GM18502 (cell line): ENCODE data around the gene CDK5RAP2.

Experiments
- ATAC-seq: cut with Tn5 transposase; IDR thresholded peaks from one replicate; pipeline ENCODE4 v1.9.1; 2021; ENCODE audit warnings: mild to moderate bottlenecking; ENCODE audit not compliant: unreplicated experiment, poor library complexity

CDK5RAP2 gene

GRCh38 chr9:120442308-120442995, 137.5 kb downstream of the CDK5RAP2 start:
- ATAC-seq = no peak

GRCh38 chr9:120441426-120442307, 138.3 kb downstream of the CDK5RAP2 start:
- no peak for ATAC-seq

- no peak for ATAC-seq
Observed at GRCh38 chr9:120440791-120441190, 139.2 kb downstream of the CDK5RAP2 start.

GRCh38 chr9:120439926-120440325, 140.0 kb downstream of the CDK5RAP2 start:
- ATAC-seq = no peak

GRCh38 chr9:120438836-120439546, 141.0 kb downstream of the CDK5RAP2 start:
- ATAC-seq = no peak

GRCh38 chr9:120438111-120438510, 141.9 kb downstream of the CDK5RAP2 start:
- no peak for ATAC-seq

GRCh38 chr9:120436983-120437475, 142.9 kb downstream of the CDK5RAP2 start:
- no peak for ATAC-seq

- no peak for ATAC-seq
Observed at GRCh38 chr9:120436446-120436845, 143.5 kb downstream of the CDK5RAP2 start.

- ATAC-seq = no peak
Observed at GRCh38 chr9:120435091-120435490, 144.9 kb downstream of the CDK5RAP2 start.

- no peak for ATAC-seq
Observed at GRCh38 chr9:120434532-120434931, 145.4 kb downstream of the CDK5RAP2 start.

- no peak for ATAC-seq
Observed at GRCh38 chr9:120433701-120434100, 146.3 kb downstream of the CDK5RAP2 start.

GRCh38 chr9:120432600-120432999, 147.4 kb downstream of the CDK5RAP2 start:
- ATAC-seq = no peak

GRCh38 chr9:120431268-120431667, 148.7 kb downstream of the CDK5RAP2 start:
- ATAC-seq = no peak

GRCh38 chr9:120424248-120424647, 155.7 kb downstream of the CDK5RAP2 start:
- no peak for ATAC-seq

- ATAC-seq = no peak
Observed at GRCh38 chr9:120423812-120424211, 156.2 kb downstream of the CDK5RAP2 start.

- ATAC-seq = no peak
Observed at GRCh38 chr9:120421977-120422376, 158.0 kb downstream of the CDK5RAP2 start.

GRCh38 chr9:120418315-120418714, 161.7 kb downstream of the CDK5RAP2 start:
- ATAC-seq = no peak

- no peak for ATAC-seq
Observed at GRCh38 chr9:120416781-120417427, 163.1 kb downstream of the CDK5RAP2 start.

GRCh38 chr9:120413121-120414048, 166.6 kb downstream of the CDK5RAP2 start:
- ATAC-seq = no peak
